ENCODE data around the gene PSKH1. TPM values are rescaled to one million over a fixed set of nuclear protein-coding genes. Genes with fewer than 3 reads are reported as not detected.

The PSKH1 gene
- polyA plus RNA-seq, 1 donor (not counting 4 experiments of a cell fraction or from before 2014, with no cell fraction given): 10.7 TPM

DNA sequence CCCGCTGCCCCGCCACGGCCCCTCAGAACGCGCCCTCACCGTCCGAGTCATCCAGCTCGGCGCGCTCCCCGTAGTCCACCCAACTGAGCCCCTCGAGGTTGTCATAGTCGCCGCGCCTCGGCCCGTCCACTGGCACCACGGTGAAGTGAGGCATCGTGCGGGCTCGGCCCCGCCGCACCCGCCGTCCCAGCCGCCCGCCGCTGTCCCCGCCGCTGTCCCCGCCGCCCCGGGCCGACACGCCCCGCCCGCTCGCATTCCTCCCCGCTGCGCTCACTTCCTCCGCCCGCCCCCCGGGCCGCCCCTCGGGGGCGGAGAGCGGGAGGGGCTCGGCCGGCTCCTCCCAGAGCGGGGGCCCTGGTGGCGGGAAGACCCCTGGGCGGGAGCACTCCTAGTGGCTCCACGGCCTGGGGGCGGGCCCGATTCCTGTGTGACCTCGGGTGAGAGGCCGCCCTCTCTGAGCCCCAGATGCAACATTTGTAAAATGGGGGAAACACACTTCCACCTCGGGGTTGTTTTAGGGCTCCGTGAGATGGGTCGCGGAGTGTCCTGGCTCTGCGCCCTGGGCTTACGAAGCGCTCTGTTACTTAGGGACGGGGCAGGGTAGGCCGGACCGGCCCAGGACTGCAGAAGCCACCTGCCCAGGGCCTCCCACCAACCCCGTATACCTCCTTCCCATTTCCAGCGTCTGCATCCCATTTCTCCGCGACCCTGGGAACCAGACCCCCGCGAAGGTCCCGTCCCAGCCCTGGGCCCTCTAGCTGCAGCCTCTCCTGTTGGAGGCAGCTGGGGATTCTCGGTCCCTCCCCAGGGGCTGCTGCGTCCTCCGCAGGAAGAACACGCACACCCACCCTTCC is 75.6 kb downstream of the PSKH1 start, which contains the start of gene SLC12A4:
SLC12A4 (minus strand) TSS at position 238 of the 854 bp plus-strand sequence; CDS start at position 154, 84 bp downstream.
- Histone ChIP-seq H3K4me1 (ENCODE audit: control insufficient read depth, extremely low read depth, insufficient read depth, low read length) (peaks cover 43% of the 10 kb centered on the region), H3K79me2 (ENCODE audit: control insufficient read depth, insufficient read depth, low read length) (peaks cover 38% of the 10 kb centered on the region), H3K9me3 (ENCODE audit: control insufficient read depth, low read depth, low read length) (no peaks in the 10 kb centered on the region), H3K27ac (ENCODE audit: control insufficient read depth, insufficient read depth, low read length) (peak within 1 kb of the TSS; percentile 89), H3K4me2 (ENCODE audit: control insufficient read depth, extremely low read depth, insufficient read depth, low read depth, low read length) (peak within 1 kb of the TSS; percentile 95), H3K4me3 (ENCODE audit: control insufficient read depth in 2 of 3, extremely low read depth in 1 of 3, insufficient read depth in 2 of 3, low read depth in 1 of 3, low read length in 3 of 3) (peak within 1 kb of the TSS; percentile 64 to 91 (median 73)), H4K20me1 (ENCODE audit: control insufficient read depth, extremely low read depth, insufficient read depth, low read length) (no peaks in the 10 kb centered on the region), H2AFZ (ENCODE audit: control insufficient read depth, low read length) (peak within 1 kb of the TSS; percentile 81), H3K36me3 (ENCODE audit: control insufficient read depth in 2 of 2, extremely low read depth in 1 of 2, insufficient read depth in 2 of 2, low read length in 2 of 2) (peaks cover 0 to 14% of the 10 kb centered on the region in 2 experiments), H3K27me3 (ENCODE audit: control insufficient read depth, extremely low read depth, insufficient read depth, low read length) (no peaks in the 10 kb centered on the region), H3K9ac (ENCODE audit: control insufficient read depth, extremely low read depth, insufficient read depth, low read length) (peak within 1 kb of the TSS; percentile 94), H3K9me1 (ENCODE audit: control insufficient read depth, extremely low read depth, insufficient read depth, low read length) (no peaks in the 10 kb centered on the region)
- dilution Hi-C loops (cut with MboI; ENCODE audit: extremely low pct_ligation_motif_present, low sequenced_read_pairs): no loop called here
- DNase-seq (ENCODE audit: low read depth, low spot score) (no peak), FAIRE-seq (no peak)
- TF ChIP-seq CTCF (optimal IDR thresholded peaks at IDR 0.05 in 1 of 3, IDR thresholded peaks at IDR 0.05 in 1 of 3, conservative IDR thresholded peaks at IDR 0.05 in 1 of 3; ENCODE audit: extremely low read depth in 1 of 3, insufficient read depth in 2 of 3, low read length in 3 of 3) (no peak), EZH2 (IDR thresholded peaks at IDR 0.05; ENCODE audit: low read length) (no peak)

GRCh38 chr16:67969254-67970039 is 76.4 kb downstream of the PSKH1 start:
- dilution Hi-C loops (cut with MboI; ENCODE audit: extremely low pct_ligation_motif_present, low sequenced_read_pairs): no loop called here

More at GRCh38 chr16:67969254-67970039, 76.4 kb downstream of the PSKH1 start:
- DNase-seq (ENCODE audit: low read depth, low spot score): no peak
- Histone ChIP-seq H3K79me2 (ENCODE audit: control insufficient read depth, insufficient read depth, low read length) (peaks cover 34% of the 10 kb centered on the region), H2AFZ (ENCODE audit: control insufficient read depth, low read length) (peak overlapping the region; percentile 81), H3K36me3 (ENCODE audit: control insufficient read depth in 2 of 2, extremely low read depth in 1 of 2, insufficient read depth in 2 of 2, low read length in 2 of 2) (peaks cover 0 to 14% of the 10 kb centered on the region in 2 experiments), H3K27me3 (ENCODE audit: control insufficient read depth, extremely low read depth, insufficient read depth, low read length) (no peaks in the 10 kb centered on the region), H3K27ac (ENCODE audit: control insufficient read depth, insufficient read depth, low read length) (peak overlapping the region; percentile 89), H3K4me1 (ENCODE audit: control insufficient read depth, extremely low read depth, insufficient read depth, low read length) (peaks cover 35% of the 10 kb centered on the region), H3K9me1 (ENCODE audit: control insufficient read depth, extremely low read depth, insufficient read depth, low read length) (no peaks in the 10 kb centered on the region), H3K4me3 (ENCODE audit: control insufficient read depth in 2 of 3, extremely low read depth in 1 of 3, insufficient read depth in 2 of 3, low read depth in 1 of 3, low read length in 3 of 3) (peak overlapping the region in 2 of 3 experiments; percentile 64 to 68), H4K20me1 (ENCODE audit: control insufficient read depth, extremely low read depth, insufficient read depth, low read length) (no peaks in the 10 kb centered on the region), H3K9me3 (ENCODE audit: control insufficient read depth, low read depth, low read length) (no peaks in the 10 kb centered on the region), H3K9ac (ENCODE audit: control insufficient read depth, extremely low read depth, insufficient read depth, low read length) (peak overlapping the region; percentile 94), H3K4me2 (ENCODE audit: control insufficient read depth, extremely low read depth, insufficient read depth, low read depth, low read length) (peak overlapping the region; percentile 95)
- no peak for FAIRE-seq
- TF ChIP-seq CTCF (optimal IDR thresholded peaks at IDR 0.05 in 1 of 3, IDR thresholded peaks at IDR 0.05 in 1 of 3, conservative IDR thresholded peaks at IDR 0.05 in 1 of 3; ENCODE audit: extremely low read depth in 1 of 3, insufficient read depth in 2 of 3, low read length in 3 of 3): no peak
- TF ChIP-seq EZH2 (IDR thresholded peaks at IDR 0.05; ENCODE audit: low read length): no peak

Measured in keratinocyte (primary cell).